ENCODE results near the gene DLG2. TPM values are rescaled to one million over a fixed set of nuclear protein-coding genes. Genes with fewer than 3 reads are reported as not detected.

The DLG2 gene
- polyA plus RNA-seq, 3 donors, result 0.24 to 0.39 TPM; not detected in 1

DNA sequence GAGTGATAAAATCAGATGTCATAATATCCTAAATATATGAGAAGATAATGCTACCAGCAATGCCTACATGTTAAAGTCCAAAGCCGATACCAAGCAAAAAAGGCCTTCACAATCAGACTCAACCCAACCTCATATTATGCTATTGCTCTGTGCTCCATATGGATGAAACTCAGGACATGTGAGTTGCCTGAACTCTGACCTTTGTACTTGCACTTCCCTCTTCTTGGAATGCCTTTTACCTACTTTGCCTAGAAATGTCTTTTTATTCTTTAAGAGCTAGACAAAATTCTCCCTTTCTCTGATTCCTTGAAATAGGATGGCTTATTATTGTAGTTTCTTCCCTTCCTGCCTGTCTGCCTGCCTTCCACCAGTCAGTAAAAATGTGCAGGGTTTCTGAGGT lies 1386.3 kb downstream of the DLG2 start:
- H3K79me2 ChIP-seq (ENCODE audit: insufficient read depth, low read length), result no peaks in the 10 kb centered on the region
- TF ChIP-seq, protein P1, sequence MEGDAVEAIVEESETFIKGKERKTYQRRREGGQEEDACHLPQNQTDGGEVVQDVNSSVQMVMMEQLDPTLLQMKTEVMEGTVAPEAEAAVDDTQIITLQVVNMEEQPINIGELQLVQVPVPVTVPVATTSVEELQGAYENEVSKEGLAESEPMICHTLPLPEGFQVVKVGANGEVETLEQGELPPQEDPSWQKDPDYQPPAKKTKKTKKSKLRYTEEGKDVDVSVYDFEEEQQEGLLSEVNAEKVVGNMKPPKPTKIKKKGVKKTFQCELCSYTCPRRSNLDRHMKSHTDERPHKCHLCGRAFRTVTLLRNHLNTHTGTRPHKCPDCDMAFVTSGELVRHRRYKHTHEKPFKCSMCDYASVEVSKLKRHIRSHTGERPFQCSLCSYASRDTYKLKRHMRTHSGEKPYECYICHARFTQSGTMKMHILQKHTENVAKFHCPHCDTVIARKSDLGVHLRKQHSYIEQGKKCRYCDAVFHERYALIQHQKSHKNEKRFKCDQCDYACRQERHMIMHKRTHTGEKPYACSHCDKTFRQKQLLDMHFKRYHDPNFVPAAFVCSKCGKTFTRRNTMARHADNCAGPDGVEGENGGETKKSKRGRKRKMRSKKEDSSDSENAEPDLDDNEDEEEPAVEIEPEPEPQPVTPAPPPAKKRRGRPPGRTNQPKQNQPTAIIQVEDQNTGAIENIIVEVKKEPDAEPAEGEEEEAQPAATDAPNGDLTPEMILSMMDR (IDR thresholded peaks at IDR 0.05), result no peak
- no peak overlapping the region for H2AFZ ChIP-seq (ENCODE audit: insufficient read depth, low read depth, low read length, poor library complexity, severe bottlenecking)
- no peak for DNase-seq
- WGBS (ENCODE audit: insufficient coverage), result no CpG with 5 or more reads among the region's 1 CpG
- no peaks in the 10 kb centered on the region for H3K36me3 ChIP-seq (replicated peaks in 1 of 2; ENCODE audit: control insufficient read depth in 1 of 2, insufficient read depth in 2 of 2, low read length in 2 of 2)
- no peaks in the 10 kb centered on the region for H3K9me3 ChIP-seq (replicated peaks in 1 of 2; ENCODE audit: control insufficient read depth in 1 of 2, insufficient read depth in 1 of 2, low read length in 2 of 2)
- H3K27me3 Mint-ChIP-seq (ENCODE audit: low read depth in 3 of 3), result no peaks in the 10 kb centered on the region
- no peak overlapping the region for H3K4me2 ChIP-seq (replicated peaks; ENCODE audit: extremely low read depth, low read length, poor library complexity, severe bottlenecking)
- no peaks in the 10 kb centered on the region for H3K36me3 Mint-ChIP-seq
- H3K4me3 ChIP-seq (replicated peaks in 1 of 3; ENCODE audit: low read depth in 2 of 3, low read length in 3 of 3), result no peak overlapping the region
- intact Hi-C loops (cut with micrococcal nuclease), result no loop called here
- no peak overlapping the region for H3K27ac Mint-ChIP-seq
- H3K4me1 ChIP-seq (ENCODE audit: control insufficient read depth in 1 of 2, insufficient read depth in 2 of 2, low read length in 2 of 2), result no peaks in the 10 kb centered on the region
- H3K27ac ChIP-seq (ENCODE audit: low read depth in 1 of 2, low read length in 2 of 2), result no peak overlapping the region
- H3K9ac ChIP-seq (ENCODE audit: insufficient read depth, low read length, poor library complexity, severe bottlenecking), result no peak overlapping the region
- H3K27me3 ChIP-seq (ENCODE audit: control insufficient read depth in 2 of 2, insufficient read depth in 2 of 2, low read length in 2 of 2), result no peaks in the 10 kb centered on the region
- H3K4me1 Mint-ChIP-seq, result no peaks in the 10 kb centered on the region
- H3K4me3 Mint-ChIP-seq, result no peak overlapping the region
- H3K9me3 Mint-ChIP-seq, result peaks cover 0 to 6% (median 1%) of the 10 kb centered on the region in 7 donors
- no peaks in the 10 kb centered on the region for H4K20me1 ChIP-seq (ENCODE audit: insufficient read depth, low read length)

- no peak overlapping the region for H3K4me3 Mint-ChIP-seq
- Histone ChIP-seq H3K27me3 (ENCODE audit: control insufficient read depth in 2 of 2, insufficient read depth in 2 of 2, low read length in 2 of 2) (no peaks in the 10 kb centered on the region), H3K79me2 (ENCODE audit: insufficient read depth, low read length) (no peaks in the 10 kb centered on the region), H4K20me1 (ENCODE audit: insufficient read depth, low read length) (no peaks in the 10 kb centered on the region), H3K9me3 (replicated peaks in 1 of 2; ENCODE audit: control insufficient read depth in 1 of 2, insufficient read depth in 1 of 2, low read length in 2 of 2) (no peaks in the 10 kb centered on the region), H3K27ac (ENCODE audit: low read depth in 1 of 2, low read length in 2 of 2) (no peak overlapping the region), H3K4me1 (ENCODE audit: control insufficient read depth in 1 of 2, insufficient read depth in 2 of 2, low read length in 2 of 2) (no peaks in the 10 kb centered on the region), H3K4me2 (replicated peaks; ENCODE audit: extremely low read depth, low read length, poor library complexity, severe bottlenecking) (no peak overlapping the region), H3K36me3 (replicated peaks in 1 of 2; ENCODE audit: control insufficient read depth in 1 of 2, insufficient read depth in 2 of 2, low read length in 2 of 2) (no peaks in the 10 kb centered on the region), H2AFZ (ENCODE audit: insufficient read depth, low read depth, low read length, poor library complexity, severe bottlenecking) (no peak overlapping the region), H3K4me3 (replicated peaks in 1 of 3; ENCODE audit: low read depth in 2 of 3, low read length in 3 of 3) (no peak overlapping the region), H3K9ac (ENCODE audit: insufficient read depth, low read length, poor library complexity, severe bottlenecking) (no peak overlapping the region)
- H3K36me3 Mint-ChIP-seq, result no peaks in the 10 kb centered on the region
- H3K9me3 Mint-ChIP-seq, result peaks cover 0 to 6% (median 0%) of the 10 kb centered on the region in 7 donors
- H3K27ac Mint-ChIP-seq, result no peak overlapping the region
- H3K27me3 Mint-ChIP-seq (ENCODE audit: low read depth in 3 of 3), result peaks cover 0 to under 1% (median 0%) of the 10 kb centered on the region in 3 donors
- H3K4me1 Mint-ChIP-seq, result no peaks in the 10 kb centered on the region
- no peak for DNase-seq
- intact Hi-C loops (cut with micrococcal nuclease), result no loop called here
- TF ChIP-seq, protein P1 (IDR thresholded peaks at IDR 0.05), result no peak
Measured at GRCh38 chr11:84236436-84236835, 1390.7 kb downstream of the DLG2 start.

All from CD14-positive monocyte (primary cell).